ENCODE results near the gene CDK19.

The CDK19 gene

DNA sequence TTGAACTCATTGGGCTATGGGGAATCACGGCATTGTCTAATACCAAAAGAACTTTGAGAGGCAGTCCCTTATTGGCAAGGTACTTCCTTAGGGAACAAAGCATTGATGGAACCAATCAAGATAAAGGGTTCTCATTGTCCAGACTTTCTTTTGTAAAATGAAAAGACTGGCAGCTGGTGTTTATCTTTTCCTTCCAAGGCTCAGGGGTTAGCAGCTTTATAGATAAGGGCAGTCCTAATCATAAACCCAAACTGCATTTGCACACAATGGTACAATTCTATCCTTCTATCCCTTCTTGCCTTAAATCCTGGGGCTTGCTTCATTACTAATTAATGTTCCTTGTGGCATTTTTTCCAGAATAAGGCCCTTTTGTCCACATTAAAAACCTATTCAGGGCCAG is 28.6 kb downstream of the CDK19 start:
- TF ChIP-seq, protein P1, sequence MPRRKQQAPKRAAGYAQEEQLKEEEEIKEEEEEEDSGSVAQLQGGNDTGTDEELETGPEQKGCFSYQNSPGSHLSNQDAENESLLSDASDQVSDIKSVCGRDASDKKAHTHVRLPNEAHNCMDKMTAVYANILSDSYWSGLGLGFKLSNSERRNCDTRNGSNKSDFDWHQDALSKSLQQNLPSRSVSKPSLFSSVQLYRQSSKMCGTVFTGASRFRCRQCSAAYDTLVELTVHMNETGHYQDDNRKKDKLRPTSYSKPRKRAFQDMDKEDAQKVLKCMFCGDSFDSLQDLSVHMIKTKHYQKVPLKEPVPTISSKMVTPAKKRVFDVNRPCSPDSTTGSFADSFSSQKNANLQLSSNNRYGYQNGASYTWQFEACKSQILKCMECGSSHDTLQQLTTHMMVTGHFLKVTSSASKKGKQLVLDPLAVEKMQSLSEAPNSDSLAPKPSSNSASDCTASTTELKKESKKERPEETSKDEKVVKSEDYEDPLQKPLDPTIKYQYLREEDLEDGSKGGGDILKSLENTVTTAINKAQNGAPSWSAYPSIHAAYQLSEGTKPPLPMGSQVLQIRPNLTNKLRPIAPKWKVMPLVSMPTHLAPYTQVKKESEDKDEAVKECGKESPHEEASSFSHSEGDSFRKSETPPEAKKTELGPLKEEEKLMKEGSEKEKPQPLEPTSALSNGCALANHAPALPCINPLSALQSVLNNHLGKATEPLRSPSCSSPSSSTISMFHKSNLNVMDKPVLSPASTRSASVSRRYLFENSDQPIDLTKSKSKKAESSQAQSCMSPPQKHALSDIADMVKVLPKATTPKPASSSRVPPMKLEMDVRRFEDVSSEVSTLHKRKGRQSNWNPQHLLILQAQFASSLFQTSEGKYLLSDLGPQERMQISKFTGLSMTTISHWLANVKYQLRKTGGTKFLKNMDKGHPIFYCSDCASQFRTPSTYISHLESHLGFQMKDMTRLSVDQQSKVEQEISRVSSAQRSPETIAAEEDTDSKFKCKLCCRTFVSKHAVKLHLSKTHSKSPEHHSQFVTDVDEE (CRISPR knock-in tag; IDR thresholded peaks at IDR 0.05): no peak
- TF ChIP-seq TCF4 (CRISPR knock-in tag; IDR thresholded peaks at IDR 0.05; ENCODE audit: borderline replicate concordance) (no peak), TOX (CRISPR knock-in tag; IDR thresholded peaks at IDR 0.05; ENCODE audit: borderline replicate concordance) (no peak), OSR1 (CRISPR knock-in tag; IDR thresholded peaks at IDR 0.05) (no peak), CSDC2 (CRISPR knock-in tag; IDR thresholded peaks at IDR 0.05) (no peak), ESRRG (CRISPR knock-in tag; IDR thresholded peaks at IDR 0.05) (no peak)
- TF ChIP-seq, protein P2, sequence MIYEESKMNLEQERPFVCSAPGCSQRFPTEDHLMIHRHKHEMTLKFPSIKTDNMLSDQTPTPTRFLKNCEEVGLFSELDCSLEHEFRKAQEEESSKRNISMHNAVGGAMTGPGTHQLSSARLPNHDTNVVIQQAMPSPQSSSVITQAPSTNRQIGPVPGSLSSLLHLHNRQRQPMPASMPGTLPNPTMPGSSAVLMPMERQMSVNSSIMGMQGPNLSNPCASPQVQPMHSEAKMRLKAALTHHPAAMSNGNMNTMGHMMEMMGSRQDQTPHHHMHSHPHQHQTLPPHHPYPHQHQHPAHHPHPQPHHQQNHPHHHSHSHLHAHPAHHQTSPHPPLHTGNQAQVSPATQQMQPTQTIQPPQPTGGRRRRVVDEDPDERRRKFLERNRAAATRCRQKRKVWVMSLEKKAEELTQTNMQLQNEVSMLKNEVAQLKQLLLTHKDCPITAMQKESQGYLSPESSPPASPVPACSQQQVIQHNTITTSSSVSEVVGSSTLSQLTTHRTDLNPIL (CRISPR knock-in tag; IDR thresholded peaks at IDR 0.05; ENCODE audit: low read depth): no peak
- TF ChIP-seq, protein P3, sequence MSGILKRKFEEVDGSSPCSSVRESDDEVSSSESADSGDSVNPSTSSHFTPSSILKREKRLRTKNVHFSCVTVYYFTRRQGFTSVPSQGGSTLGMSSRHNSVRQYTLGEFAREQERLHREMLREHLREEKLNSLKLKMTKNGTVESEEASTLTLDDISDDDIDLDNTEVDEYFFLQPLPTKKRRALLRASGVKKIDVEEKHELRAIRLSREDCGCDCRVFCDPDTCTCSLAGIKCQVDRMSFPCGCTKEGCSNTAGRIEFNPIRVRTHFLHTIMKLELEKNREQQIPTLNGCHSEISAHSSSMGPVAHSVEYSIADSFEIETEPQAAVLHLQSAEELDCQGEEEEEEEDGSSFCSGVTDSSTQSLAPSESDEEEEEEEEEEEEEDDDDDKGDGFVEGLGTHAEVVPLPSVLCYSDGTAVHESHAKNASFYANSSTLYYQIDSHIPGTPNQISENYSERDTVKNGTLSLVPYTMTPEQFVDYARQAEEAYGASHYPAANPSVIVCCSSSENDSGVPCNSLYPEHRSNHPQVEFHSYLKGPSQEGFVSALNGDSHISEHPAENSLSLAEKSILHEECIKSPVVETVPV (CRISPR knock-in tag; IDR thresholded peaks at IDR 0.05): no peak
- no peak for ATAC-seq

DNA sequence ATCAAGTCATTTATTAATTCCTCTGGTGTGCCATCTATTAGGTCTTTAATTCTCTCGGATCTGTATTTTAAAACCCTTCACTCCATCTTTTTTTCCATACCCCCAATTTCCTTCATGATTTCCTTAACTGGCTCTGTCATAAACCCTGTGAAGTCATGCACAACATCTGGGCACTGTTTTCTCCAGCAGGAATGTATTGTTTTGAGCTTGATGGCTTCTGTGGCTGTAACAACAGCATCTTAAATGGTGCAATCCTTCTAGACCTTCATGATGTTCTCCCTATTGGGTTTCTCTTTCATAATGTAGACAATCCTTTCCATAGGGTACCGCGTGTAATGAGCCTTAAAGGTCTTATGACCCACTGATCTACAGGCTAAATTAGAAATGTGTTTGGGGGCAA is 29.0 kb downstream of the CDK19 start:
- TF ChIP-seq TCF4 (CRISPR knock-in tag; IDR thresholded peaks at IDR 0.05; ENCODE audit: borderline replicate concordance) (no peak), ZC3H10 (CRISPR knock-in tag; IDR thresholded peaks at IDR 0.05) (no peak), BACH2 (CRISPR knock-in tag; IDR thresholded peaks at IDR 0.05; ENCODE audit: borderline replicate concordance) (no peak), ZNF8 (CRISPR knock-in tag; IDR thresholded peaks at IDR 0.05) (no peak), ZNF70 (CRISPR knock-in tag; IDR thresholded peaks at IDR 0.05) (no peak), CSDC2 (CRISPR knock-in tag; IDR thresholded peaks at IDR 0.05) (no peak), ZNF565 (CRISPR knock-in tag; conservative IDR thresholded peaks at IDR 0.05; ENCODE audit: low read depth) (no peak), ZFP30 (CRISPR knock-in tag; IDR thresholded peaks at IDR 0.05) (no peak), ARNTL (CRISPR knock-in tag; IDR thresholded peaks at IDR 0.05; ENCODE audit: borderline replicate concordance, low read depth) (no peak), GLIS3 (CRISPR knock-in tag; IDR thresholded peaks at IDR 0.05) (no peak), SNAI2 (CRISPR knock-in tag; IDR thresholded peaks at IDR 0.05) (no peak), TOX (CRISPR knock-in tag; IDR thresholded peaks at IDR 0.05; ENCODE audit: borderline replicate concordance) (no peak), ZFP3 (CRISPR knock-in tag; IDR thresholded peaks at IDR 0.05) (no peak), PPARA (CRISPR knock-in tag; IDR thresholded peaks at IDR 0.05; ENCODE audit: borderline replicate concordance) (no peak)
- TF ChIP-seq, protein P4, sequence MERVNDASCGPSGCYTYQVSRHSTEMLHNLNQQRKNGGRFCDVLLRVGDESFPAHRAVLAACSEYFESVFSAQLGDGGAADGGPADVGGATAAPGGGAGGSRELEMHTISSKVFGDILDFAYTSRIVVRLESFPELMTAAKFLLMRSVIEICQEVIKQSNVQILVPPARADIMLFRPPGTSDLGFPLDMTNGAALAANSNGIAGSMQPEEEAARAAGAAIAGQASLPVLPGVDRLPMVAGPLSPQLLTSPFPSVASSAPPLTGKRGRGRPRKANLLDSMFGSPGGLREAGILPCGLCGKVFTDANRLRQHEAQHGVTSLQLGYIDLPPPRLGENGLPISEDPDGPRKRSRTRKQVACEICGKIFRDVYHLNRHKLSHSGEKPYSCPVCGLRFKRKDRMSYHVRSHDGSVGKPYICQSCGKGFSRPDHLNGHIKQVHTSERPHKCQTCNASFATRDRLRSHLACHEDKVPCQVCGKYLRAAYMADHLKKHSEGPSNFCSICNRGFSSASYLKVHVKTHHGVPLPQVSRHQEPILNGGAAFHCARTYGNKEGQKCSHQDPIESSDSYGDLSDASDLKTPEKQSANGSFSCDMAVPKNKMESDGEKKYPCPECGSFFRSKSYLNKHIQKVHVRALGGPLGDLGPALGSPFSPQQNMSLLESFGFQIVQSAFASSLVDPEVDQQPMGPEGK (CRISPR knock-in tag; IDR thresholded peaks at IDR 0.05; ENCODE audit: borderline replicate concordance): no peak
- TF ChIP-seq, protein P2 (CRISPR knock-in tag; IDR thresholded peaks at IDR 0.05; ENCODE audit: low read depth): no peak
- TF ChIP-seq, protein P3 (CRISPR knock-in tag; IDR thresholded peaks at IDR 0.05): no peak
- TF ChIP-seq, protein P1 (CRISPR knock-in tag; IDR thresholded peaks at IDR 0.05): no peak
- TF ChIP-seq, protein P5, sequence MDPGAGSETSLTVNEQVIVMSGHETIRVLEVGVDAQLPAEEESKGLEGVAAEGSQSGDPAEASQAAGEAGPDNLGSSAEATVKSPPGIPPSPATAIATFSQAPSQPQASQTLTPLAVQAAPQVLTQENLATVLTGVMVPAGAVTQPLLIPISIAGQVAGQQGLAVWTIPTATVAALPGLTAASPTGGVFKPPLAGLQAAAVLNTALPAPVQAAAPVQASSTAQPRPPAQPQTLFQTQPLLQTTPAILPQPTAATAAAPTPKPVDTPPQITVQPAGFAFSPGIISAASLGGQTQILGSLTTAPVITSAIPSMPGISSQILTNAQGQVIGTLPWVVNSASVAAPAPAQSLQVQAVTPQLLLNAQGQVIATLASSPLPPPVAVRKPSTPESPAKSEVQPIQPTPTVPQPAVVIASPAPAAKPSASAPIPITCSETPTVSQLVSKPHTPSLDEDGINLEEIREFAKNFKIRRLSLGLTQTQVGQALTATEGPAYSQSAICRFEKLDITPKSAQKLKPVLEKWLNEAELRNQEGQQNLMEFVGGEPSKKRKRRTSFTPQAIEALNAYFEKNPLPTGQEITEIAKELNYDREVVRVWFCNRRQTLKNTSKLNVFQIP (CRISPR knock-in tag; IDR thresholded peaks at IDR 0.05; ENCODE audit: borderline replicate concordance, low read depth): no peak
- ATAC-seq: no peak
